Retinal pigment epithelial cell (primary cell): ENCODE data around the gene SLC35D2.

Source experiments
- DNase-seq: peaks from one replicate; pipeline ENCODE4 v3.0.0-alpha.2; 2010; ENCODE audit warnings: low read depth
- H3K4me3 ChIP-seq: 2 replicates; pipeline ENCODE4 v1.5.1; 2011; ENCODE audit warnings: mild to moderate bottlenecking, low read length, control low read depth, moderate library complexity
- TF ChIP-seq, protein P1 (sequence below): conservative IDR thresholded peaks from 2 replicates; pipeline ENCODE4 v1.5.1; 2011; ENCODE audit warnings: low read depth, low read length, control low read depth, inconsistent platforms

Gene SLC35D2

DNA sequence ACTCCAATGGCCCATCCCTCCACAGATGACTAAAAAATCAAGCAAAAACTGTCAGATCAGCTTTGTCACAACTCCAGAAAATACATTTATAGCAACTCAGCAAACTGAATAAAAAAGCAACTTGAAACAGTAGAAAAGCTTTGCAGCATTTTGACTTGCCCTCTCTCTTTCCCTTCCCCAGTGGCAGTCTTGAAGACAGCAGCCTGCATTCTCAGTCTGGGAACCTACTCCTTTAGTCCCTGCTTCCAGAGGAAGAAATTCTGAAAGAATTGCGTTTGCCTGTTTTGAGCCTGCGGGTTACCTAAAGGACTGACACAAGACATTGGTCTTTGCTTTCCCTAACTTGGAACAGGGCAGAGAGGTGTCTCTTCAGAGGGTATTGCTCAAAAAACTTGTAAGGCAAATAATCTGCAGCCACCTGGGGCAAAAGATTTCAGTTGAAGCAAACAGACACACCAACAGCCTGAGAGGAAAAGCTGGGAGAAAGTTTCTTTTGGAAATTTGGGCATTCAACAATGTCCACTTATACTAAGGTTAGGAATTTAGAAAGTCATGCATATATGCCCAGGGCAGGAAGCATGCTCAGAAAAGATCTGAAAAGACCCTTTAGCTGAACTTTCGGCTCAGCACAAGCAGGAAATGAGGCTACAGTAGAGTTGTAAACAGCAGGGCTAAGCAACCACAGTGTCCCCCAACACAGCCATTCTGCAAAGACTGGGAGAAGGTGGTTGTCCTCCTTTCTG is 15.2 kb upstream of the SLC35D2 start:
- TF ChIP-seq, protein P1, sequence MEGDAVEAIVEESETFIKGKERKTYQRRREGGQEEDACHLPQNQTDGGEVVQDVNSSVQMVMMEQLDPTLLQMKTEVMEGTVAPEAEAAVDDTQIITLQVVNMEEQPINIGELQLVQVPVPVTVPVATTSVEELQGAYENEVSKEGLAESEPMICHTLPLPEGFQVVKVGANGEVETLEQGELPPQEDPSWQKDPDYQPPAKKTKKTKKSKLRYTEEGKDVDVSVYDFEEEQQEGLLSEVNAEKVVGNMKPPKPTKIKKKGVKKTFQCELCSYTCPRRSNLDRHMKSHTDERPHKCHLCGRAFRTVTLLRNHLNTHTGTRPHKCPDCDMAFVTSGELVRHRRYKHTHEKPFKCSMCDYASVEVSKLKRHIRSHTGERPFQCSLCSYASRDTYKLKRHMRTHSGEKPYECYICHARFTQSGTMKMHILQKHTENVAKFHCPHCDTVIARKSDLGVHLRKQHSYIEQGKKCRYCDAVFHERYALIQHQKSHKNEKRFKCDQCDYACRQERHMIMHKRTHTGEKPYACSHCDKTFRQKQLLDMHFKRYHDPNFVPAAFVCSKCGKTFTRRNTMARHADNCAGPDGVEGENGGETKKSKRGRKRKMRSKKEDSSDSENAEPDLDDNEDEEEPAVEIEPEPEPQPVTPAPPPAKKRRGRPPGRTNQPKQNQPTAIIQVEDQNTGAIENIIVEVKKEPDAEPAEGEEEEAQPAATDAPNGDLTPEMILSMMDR: no peak
- no peak for DNase-seq

GRCh38 chr9:96395964-96396363 is 12.5 kb upstream of the SLC35D2 start:
- DNase-seq: no peak
- TF ChIP-seq, protein P1: no peak
- no peak overlapping the region for H3K4me3 ChIP-seq

More for the DNA sequence above, 15.2 kb upstream of the SLC35D2 start:
- H3K4me3 ChIP-seq: no peak overlapping the region

DNA sequence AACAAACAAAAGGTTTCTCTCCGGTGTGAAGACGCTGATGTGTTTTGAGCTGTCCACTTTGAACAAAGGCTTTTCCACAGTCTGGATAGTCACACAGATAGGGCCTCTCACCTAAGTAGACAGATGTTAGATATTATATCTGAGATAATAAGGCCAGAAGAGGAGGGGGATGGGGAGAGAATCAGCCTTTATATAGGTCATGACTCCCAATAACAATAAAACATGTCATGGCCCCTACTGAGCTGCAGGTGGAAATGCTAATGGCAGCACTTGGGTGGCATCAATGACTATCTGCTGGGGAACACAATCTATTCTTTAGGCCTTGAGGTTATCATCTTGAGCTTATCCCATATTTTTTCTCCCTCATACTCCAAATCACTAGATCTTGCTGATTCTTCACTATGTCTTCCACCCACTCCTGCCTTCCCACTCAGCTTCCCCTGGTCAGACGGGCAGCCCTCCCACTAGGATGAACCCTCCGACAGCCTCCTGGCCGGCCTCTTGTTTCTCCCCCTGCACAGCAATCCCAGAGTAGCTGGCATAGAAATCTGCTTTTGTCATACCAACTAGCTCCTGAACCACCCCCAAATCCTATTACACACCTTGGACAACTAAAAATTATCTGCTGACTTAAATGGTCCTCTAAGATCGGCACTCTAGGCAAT is 11.5 kb upstream of the SLC35D2 start:
- no peak overlapping the region for H3K4me3 ChIP-seq
- TF ChIP-seq, protein P1: no peak
- DNase-seq: no peak

DNA sequence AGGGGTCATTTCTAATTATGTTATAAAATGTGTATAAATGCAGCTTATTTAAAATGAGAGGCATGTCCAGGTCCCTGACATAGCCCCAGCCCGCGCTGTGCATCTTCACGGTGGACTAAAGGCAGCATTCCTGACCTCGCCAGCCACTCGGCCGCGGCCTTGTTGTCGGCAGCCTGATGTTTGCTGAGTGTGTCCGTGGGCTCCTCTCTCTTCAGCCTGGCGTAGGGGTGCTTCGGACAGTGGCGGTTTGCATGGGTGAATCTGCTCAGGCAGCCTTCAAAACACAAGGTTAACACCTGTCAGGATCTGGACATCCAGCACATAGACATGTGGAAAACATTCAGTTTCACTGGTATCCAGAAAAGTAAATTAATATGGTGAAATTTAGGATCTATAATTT is 8.8 kb upstream of the SLC35D2 start:
- TF ChIP-seq, protein P1: no peak
- no peak overlapping the region for H3K4me3 ChIP-seq
- no peak for DNase-seq

DNA sequence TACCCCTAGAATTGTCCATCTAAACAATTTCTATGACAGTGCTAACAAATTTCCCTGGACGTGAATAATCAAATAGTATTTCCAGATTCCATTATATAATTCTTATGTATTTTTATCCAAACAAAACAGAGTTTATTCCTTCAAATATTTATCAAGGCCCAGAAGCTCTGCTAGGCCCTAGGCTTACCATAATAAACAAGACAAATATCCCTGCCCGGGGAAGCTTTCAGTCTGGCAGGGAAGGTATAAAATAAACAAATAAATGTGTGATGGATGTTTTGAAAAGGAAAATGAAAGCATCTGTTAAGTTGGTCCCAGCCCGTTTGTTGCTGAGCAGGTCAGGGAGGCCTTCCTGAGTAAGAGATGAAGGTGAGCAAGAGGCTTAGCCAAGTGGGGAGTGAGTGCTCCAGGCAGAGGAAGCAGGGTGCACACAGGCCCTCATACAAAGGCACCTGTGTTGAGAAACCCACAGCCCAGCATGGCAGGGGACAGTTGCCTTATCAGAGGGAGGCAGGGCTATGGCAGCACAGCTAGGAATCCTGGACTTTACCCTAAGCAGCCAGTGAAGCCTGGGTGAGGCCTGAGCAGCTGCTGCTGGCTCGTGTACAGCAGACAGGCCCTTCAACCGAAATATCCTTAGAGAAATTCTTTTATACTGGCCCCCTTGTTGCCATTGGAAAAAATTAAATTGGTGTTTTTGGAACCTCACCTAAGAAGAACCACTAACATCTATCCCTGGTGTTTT is 7.7 kb upstream of the SLC35D2 start:
- H3K4me3 ChIP-seq: no peak overlapping the region
- no peak for DNase-seq
- TF ChIP-seq, protein P1: no peak

GRCh38 chr9:96388144-96388543 is 4.6 kb upstream of the SLC35D2 start:
- DNase-seq: no peak
- H3K4me3 ChIP-seq: no peak overlapping the region
- TF ChIP-seq, protein P1: no peak
